PC-9 (cell line): ENCODE results near the gene CCT2.

Experiments used
- EZH2 ChIP-seq: fragments of 200-600 bp; sonication (generic); IDR thresholded peaks from 2 replicates; pipeline ENCODE4 v1.8.0; 2017; ENCODE audit warnings: antibody characterized with exemption, low read depth
- TF ChIP-seq, protein P1 (sequence below): fragments of 200-600 bp; sonication (generic); conservative IDR thresholded peaks from 2 replicates; pipeline ENCODE4 v1.6.1; 2017; ENCODE audit warnings: mixed run types, antibody characterized with exemption, mild to moderate bottlenecking, moderate library complexity

DNA sequence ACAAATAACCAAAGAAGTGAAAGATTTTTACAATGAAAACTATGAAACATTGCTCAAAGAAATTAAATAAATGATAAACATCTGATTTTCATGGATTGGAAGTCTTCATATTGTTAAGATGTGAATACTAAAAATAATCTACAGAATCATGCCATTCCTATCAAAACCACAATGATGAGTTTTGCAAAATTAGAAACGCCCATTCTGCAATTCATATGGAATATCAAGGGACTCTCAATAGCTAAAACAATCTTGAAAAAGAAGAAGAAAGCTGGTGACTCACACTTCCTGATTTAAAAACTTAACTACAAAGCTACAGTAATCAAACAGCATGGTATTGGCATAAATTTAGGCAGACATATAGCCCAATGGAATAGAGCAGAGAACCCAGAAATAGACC lies 40.2 kb upstream of the CCT2 start:
- TF ChIP-seq, protein P1, sequence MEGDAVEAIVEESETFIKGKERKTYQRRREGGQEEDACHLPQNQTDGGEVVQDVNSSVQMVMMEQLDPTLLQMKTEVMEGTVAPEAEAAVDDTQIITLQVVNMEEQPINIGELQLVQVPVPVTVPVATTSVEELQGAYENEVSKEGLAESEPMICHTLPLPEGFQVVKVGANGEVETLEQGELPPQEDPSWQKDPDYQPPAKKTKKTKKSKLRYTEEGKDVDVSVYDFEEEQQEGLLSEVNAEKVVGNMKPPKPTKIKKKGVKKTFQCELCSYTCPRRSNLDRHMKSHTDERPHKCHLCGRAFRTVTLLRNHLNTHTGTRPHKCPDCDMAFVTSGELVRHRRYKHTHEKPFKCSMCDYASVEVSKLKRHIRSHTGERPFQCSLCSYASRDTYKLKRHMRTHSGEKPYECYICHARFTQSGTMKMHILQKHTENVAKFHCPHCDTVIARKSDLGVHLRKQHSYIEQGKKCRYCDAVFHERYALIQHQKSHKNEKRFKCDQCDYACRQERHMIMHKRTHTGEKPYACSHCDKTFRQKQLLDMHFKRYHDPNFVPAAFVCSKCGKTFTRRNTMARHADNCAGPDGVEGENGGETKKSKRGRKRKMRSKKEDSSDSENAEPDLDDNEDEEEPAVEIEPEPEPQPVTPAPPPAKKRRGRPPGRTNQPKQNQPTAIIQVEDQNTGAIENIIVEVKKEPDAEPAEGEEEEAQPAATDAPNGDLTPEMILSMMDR: no peak
- TF ChIP-seq EZH2: no peak
